ENCODE results near the gene KAT6B. TPM values are rescaled to one million over a fixed set of nuclear protein-coding genes. Genes with fewer than 3 reads are reported as not detected.

KAT6B gene
- total RNA-seq, 2 experiments from 2014 or later = 22.8 to 24.8 TPM

DNA sequence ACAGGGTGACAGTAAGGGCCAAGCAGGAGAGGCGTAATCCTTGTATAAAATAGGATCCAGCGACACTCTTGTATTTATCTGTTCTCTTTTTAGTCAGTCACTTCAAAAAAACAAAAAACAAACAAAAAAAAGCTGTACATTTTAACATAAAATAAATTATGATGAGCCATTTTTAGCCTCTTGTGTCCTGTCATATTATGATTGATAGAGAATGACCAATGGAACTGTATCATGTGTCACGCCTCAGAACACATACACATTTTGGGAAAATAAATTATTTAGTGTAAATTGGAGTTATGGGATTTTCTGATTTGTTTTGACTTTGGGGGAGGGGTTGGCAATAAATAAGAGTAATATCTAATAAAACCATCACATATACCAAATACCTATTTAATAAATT lies 205.7 kb downstream of the KAT6B start:
- Mint-ChIP-seq H3K9me3 (peaks cover 9% of the 10 kb centered on the region), H3K27ac (no peak overlapping the region), H3K4me3 (no peak overlapping the region), H3K36me3 (ENCODE audit: low read depth) (peaks cover 47% of the 10 kb centered on the region), H3K4me1 (ENCODE audit: low read depth) (peaks cover 44% of the 10 kb centered on the region), H3K27me3 (no peaks in the 10 kb centered on the region)
- DNase-seq = no peak
- ChIA-PET POLR2A (interaction anchor here (0.6 kb wide), 1 partner anchor 320 kb away, joined by 3 read pairs; no protein-coding TSS in a partner anchor), CTCF (interaction anchor here (1.4 kb wide), 1 partner anchor 204 kb away, joined by 6 read pairs; the partner anchor contains the start of gene COMTD1)
- intact Hi-C loops (cut with micrococcal nuclease) = no loop called here
- TF ChIP-seq, protein P1, sequence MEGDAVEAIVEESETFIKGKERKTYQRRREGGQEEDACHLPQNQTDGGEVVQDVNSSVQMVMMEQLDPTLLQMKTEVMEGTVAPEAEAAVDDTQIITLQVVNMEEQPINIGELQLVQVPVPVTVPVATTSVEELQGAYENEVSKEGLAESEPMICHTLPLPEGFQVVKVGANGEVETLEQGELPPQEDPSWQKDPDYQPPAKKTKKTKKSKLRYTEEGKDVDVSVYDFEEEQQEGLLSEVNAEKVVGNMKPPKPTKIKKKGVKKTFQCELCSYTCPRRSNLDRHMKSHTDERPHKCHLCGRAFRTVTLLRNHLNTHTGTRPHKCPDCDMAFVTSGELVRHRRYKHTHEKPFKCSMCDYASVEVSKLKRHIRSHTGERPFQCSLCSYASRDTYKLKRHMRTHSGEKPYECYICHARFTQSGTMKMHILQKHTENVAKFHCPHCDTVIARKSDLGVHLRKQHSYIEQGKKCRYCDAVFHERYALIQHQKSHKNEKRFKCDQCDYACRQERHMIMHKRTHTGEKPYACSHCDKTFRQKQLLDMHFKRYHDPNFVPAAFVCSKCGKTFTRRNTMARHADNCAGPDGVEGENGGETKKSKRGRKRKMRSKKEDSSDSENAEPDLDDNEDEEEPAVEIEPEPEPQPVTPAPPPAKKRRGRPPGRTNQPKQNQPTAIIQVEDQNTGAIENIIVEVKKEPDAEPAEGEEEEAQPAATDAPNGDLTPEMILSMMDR (IDR thresholded peaks at IDR 0.05) = no peak
- no peak for ATAC-seq

DNA sequence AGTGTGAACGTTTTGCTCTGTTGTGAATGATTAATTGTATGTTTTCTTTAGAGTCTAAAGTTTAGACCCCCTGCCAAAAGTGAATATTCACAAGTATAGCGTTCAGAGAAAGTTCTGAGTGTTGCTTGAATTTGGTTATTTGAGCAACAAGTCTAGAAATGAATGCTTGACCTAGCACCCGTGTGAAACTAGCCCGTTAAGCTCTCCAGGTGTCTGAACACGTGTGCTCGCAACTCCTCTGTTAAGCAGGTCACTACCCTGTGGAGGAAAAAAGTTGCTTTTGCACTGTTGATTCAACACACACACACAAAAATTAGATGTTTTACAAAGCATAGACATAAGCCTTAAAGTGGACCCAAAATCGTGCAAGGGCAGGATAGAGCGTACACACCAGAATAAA lies 206.4 kb downstream of the KAT6B start:
- Mint-ChIP-seq H3K4me1 (ENCODE audit: low read depth) (peaks cover 50% of the 10 kb centered on the region), H3K9me3 (peaks cover 9% of the 10 kb centered on the region), H3K27me3 (no peaks in the 10 kb centered on the region), H3K36me3 (ENCODE audit: low read depth) (peaks cover 47% of the 10 kb centered on the region), H3K4me3 (no peak overlapping the region), H3K27ac (no peak overlapping the region)
- DNase-seq = no peak
- ChIA-PET CTCF (interaction anchor here (3.2 kb wide), 1 partner anchor 12 kb away, joined by 16 read pairs; no protein-coding TSS in a partner anchor), POLR2A (no interaction called here)
- TF ChIP-seq, protein P1 (IDR thresholded peaks at IDR 0.05) = no peak
- no peak for ATAC-seq
- intact Hi-C loops (cut with micrococcal nuclease) = no loop called here

GRCh38 chr10:75033399-75034130 lies 207.2 kb downstream of the KAT6B start:
- peak overlapping the region; percentile 4 for H3K4me3 Mint-ChIP-seq
- ATAC-seq (peak; percentile 3), DNase-seq (no peak)
- peaks cover 42% of the 10 kb centered on the region for H3K36me3 Mint-ChIP-seq (ENCODE audit: low read depth)
- ChIA-PET CTCF (interaction anchor here (0.6 to 3.2 kb wide), 4 partner anchors 9 to 479 kb away, joined by 3 to 16 read pairs (median 4); no protein-coding TSS in a partner anchor), POLR2A (interaction anchor here (0.6 kb wide), 1 partner anchor 528 kb away, joined by 4 read pairs; no protein-coding TSS in a partner anchor)
- TF ChIP-seq, protein P1 (IDR thresholded peaks at IDR 0.05) = no peak
- H3K27ac Mint-ChIP-seq = peak overlapping the region; percentile 89
- intact Hi-C loops (cut with micrococcal nuclease) = no loop called here
- peaks cover 58% of the 10 kb centered on the region for H3K4me1 Mint-ChIP-seq (ENCODE audit: low read depth)
- H3K9me3 Mint-ChIP-seq = peaks cover 9% of the 10 kb centered on the region
- H3K27me3 Mint-ChIP-seq = no peaks in the 10 kb centered on the region

DNA sequence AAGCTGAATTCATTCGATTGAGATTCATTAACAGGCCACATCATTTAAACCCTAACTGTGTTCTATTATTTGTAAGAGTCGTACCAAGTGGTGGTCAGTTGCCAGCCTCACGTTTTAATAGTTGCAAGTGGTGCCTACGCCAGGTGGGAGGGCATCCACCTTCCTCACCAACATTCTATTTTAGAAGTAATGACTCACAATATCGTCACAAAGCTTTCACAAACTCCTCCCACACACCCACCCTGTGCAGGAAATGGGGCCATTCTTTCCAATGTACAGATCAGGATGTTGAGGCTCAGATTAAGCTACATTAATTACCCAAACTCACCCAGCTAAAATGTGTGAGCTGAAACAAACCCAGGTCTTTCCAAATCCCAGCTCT lies 207.7 kb downstream of the KAT6B start:
- CTCF ChIA-PET = interaction anchor here (1.0 to 3.2 kb wide), 4 partner anchors 9 to 66 kb away, joined by 3 to 16 read pairs (median 4); no protein-coding TSS in a partner anchor
- H3K4me3 Mint-ChIP-seq = peak overlapping the region; percentile 4
- peaks cover 9% of the 10 kb centered on the region for H3K9me3 Mint-ChIP-seq
- H3K27me3 Mint-ChIP-seq = no peaks in the 10 kb centered on the region
- peaks cover 63% of the 10 kb centered on the region for H3K4me1 Mint-ChIP-seq (ENCODE audit: low read depth)
- DNase-seq (peak; percentile 82), ATAC-seq (peak; percentile 73)
- POLR2A ChIA-PET = interaction anchor here (0.6 to 1.1 kb wide), 2 partner anchors 9 to 529 kb away, joined by 3 to 4 read pairs; no protein-coding TSS in a partner anchor
- TF ChIP-seq, protein P1 (IDR thresholded peaks at IDR 0.05) = no peak
- intact Hi-C loops (cut with micrococcal nuclease) = no loop called here
- H3K36me3 Mint-ChIP-seq (ENCODE audit: low read depth) = peaks cover 37% of the 10 kb centered on the region
- peak overlapping the region; percentile 89 for H3K27ac Mint-ChIP-seq

Measured in activated CD8-positive, alpha-beta T cell treated with anti-CD3 and anti-CD28 coated beads for 36 hours (primary cell).